ENCODE measurements around the gene AUTS2. TPM values are rescaled to one million over a fixed set of nuclear protein-coding genes. Genes with fewer than 3 reads are reported as not detected.

The AUTS2 gene
- polyA plus RNA-seq, 1 donor from 2014 or later, result 97.3 TPM

DNA sequence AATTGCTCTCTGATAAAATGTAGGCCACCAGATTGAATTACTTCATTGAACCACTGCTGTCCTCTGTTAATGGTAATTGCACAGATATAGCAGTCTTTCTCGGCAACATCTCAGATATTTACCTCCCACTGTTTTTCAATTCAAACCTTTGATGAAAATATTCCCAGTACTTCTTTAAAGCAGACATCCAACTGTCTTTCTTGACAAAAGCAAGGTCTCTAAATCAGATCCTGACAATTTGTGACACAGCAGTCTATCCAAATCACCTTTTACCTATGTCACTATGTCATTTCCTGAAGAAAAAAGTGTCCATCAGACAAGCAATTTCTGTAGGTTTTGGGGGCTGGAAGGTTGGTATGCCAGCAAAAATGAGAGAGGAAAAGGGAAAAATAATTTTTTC, 555.7 kb downstream of the AUTS2 start:
- no peaks in the 10 kb centered on the region for H3K36me3 ChIP-seq (ENCODE audit: insufficient read depth, low read length)
- H3F3A ChIP-seq (ENCODE audit: insufficient read depth, low read length, poor library complexity, severe bottlenecking), result peaks cover 17% of the 10 kb centered on the region
- H3K27ac ChIP-seq (ENCODE audit: low read length), result peak overlapping the region; percentile 75
- H2AFZ ChIP-seq (ENCODE audit: low read depth, low read length), result no peak overlapping the region
- no peaks in the 10 kb centered on the region for H3K27me3 ChIP-seq (ENCODE audit: insufficient read depth, low read depth, low read length)
- H3K4me3 ChIP-seq (ENCODE audit: low read length), result no peak overlapping the region
- H3K9me3 ChIP-seq (ENCODE audit: low read length), result no peaks in the 10 kb centered on the region
- H3K79me2 ChIP-seq (replicated peaks; ENCODE audit: insufficient read depth, low read length), result no peaks in the 10 kb centered on the region
- H3K4me2 ChIP-seq (ENCODE audit: low read length), result peak overlapping the region; percentile 50
- no peaks in the 10 kb centered on the region for H4K20me1 ChIP-seq (ENCODE audit: insufficient read depth)
- H3K9ac ChIP-seq (ENCODE audit: low read length), result no peak overlapping the region
- H3K9me2 ChIP-seq (ENCODE audit: insufficient read depth, low read length), result no peaks in the 10 kb centered on the region
- TF ChIP-seq EZH2 (IDR thresholded peaks at IDR 0.05; ENCODE audit: borderline replicate concordance, insufficient read depth, low read length, poor library complexity, severe bottlenecking) (no peak), RAD21 (conservative IDR thresholded peaks at IDR 0.05) (peak; percentile 13), MXI1 (conservative IDR thresholded peaks at IDR 0.05; ENCODE audit: poor library complexity, severe bottlenecking) (no peak), EP300 (conservative IDR thresholded peaks at IDR 0.05; ENCODE audit: poor library complexity, severe bottlenecking) (peak; percentile 94), TAF1 (IDR thresholded peaks at IDR 0.05; ENCODE audit: low read depth) (peak; percentile 22), POLR2AphosphoS5 (IDR thresholded peaks at IDR 0.05) (peak; percentile 87), SMC3 (conservative IDR thresholded peaks at IDR 0.05; ENCODE audit: poor library complexity) (no peak)
- TF ChIP-seq, protein P1, sequence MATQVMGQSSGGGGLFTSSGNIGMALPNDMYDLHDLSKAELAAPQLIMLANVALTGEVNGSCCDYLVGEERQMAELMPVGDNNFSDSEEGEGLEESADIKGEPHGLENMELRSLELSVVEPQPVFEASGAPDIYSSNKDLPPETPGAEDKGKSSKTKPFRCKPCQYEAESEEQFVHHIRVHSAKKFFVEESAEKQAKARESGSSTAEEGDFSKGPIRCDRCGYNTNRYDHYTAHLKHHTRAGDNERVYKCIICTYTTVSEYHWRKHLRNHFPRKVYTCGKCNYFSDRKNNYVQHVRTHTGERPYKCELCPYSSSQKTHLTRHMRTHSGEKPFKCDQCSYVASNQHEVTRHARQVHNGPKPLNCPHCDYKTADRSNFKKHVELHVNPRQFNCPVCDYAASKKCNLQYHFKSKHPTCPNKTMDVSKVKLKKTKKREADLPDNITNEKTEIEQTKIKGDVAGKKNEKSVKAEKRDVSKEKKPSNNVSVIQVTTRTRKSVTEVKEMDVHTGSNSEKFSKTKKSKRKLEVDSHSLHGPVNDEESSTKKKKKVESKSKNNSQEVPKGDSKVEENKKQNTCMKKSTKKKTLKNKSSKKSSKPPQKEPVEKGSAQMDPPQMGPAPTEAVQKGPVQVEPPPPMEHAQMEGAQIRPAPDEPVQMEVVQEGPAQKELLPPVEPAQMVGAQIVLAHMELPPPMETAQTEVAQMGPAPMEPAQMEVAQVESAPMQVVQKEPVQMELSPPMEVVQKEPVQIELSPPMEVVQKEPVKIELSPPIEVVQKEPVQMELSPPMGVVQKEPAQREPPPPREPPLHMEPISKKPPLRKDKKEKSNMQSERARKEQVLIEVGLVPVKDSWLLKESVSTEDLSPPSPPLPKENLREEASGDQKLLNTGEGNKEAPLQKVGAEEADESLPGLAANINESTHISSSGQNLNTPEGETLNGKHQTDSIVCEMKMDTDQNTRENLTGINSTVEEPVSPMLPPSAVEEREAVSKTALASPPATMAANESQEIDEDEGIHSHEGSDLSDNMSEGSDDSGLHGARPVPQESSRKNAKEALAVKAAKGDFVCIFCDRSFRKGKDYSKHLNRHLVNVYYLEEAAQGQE (IDR thresholded peaks at IDR 0.05; ENCODE audit: borderline replicate concordance), result peak; percentile 73
- TF ChIP-seq, protein P2, sequence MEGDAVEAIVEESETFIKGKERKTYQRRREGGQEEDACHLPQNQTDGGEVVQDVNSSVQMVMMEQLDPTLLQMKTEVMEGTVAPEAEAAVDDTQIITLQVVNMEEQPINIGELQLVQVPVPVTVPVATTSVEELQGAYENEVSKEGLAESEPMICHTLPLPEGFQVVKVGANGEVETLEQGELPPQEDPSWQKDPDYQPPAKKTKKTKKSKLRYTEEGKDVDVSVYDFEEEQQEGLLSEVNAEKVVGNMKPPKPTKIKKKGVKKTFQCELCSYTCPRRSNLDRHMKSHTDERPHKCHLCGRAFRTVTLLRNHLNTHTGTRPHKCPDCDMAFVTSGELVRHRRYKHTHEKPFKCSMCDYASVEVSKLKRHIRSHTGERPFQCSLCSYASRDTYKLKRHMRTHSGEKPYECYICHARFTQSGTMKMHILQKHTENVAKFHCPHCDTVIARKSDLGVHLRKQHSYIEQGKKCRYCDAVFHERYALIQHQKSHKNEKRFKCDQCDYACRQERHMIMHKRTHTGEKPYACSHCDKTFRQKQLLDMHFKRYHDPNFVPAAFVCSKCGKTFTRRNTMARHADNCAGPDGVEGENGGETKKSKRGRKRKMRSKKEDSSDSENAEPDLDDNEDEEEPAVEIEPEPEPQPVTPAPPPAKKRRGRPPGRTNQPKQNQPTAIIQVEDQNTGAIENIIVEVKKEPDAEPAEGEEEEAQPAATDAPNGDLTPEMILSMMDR (IDR thresholded peaks at IDR 0.05; ENCODE audit: poor library complexity, severe bottlenecking), result no peak

DNA sequence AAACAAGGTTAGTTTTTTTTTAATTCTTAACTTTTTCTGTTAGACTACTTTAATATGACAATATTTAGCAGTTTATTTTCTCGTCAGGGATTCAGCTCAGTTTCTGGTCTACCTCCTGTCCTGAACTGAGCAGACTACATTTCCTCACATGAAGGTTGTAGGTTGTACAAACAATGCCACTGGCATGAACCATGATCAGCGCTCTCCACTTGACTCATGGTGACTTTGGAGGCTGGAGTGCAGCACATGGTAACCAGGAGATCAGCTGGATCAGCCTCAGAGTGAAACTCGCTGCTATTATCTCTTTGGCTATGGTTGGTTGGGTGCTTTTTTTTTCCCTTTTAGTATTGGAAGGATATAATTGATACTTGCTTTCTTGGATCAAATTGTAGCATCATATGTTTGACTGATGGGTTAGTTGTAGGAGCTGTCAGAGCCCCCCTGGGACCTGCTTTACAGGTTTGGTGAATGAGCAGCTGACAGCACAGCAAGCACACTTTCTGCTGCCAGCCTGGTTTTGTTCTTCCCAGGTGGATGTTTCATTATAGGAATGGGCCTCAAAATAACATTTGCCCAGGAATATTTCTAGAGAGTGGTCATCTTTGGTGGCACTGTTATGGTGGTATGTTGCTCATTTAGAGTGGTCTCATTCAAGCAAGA, 556.4 kb downstream of the AUTS2 start:
- Histone ChIP-seq H4K20me1 (ENCODE audit: insufficient read depth) (no peaks in the 10 kb centered on the region), H3K4me2 (ENCODE audit: low read length) (peak overlapping the region; percentile 59), H3K9ac (ENCODE audit: low read length) (no peak overlapping the region), H3K9me3 (ENCODE audit: low read length) (no peaks in the 10 kb centered on the region), H3F3A (ENCODE audit: insufficient read depth, low read length, poor library complexity, severe bottlenecking) (peaks cover 17% of the 10 kb centered on the region), H3K27me3 (ENCODE audit: insufficient read depth, low read depth, low read length) (no peaks in the 10 kb centered on the region), H3K27ac (ENCODE audit: low read length) (peak overlapping the region; percentile 75), H3K36me3 (ENCODE audit: insufficient read depth, low read length) (no peaks in the 10 kb centered on the region), H3K4me3 (ENCODE audit: low read length) (peak overlapping the region; percentile 27), H3K9me2 (ENCODE audit: insufficient read depth, low read length) (no peaks in the 10 kb centered on the region), H2AFZ (ENCODE audit: low read depth, low read length) (no peak overlapping the region), H3K79me2 (replicated peaks; ENCODE audit: insufficient read depth, low read length) (no peaks in the 10 kb centered on the region)
- TF ChIP-seq, protein P2 (IDR thresholded peaks at IDR 0.05; ENCODE audit: poor library complexity, severe bottlenecking), result no peak
- no peak for TF ChIP-seq EZH2 (IDR thresholded peaks at IDR 0.05; ENCODE audit: borderline replicate concordance, insufficient read depth, low read length, poor library complexity, severe bottlenecking)
- peak; percentile 20 for TF ChIP-seq MXI1 (conservative IDR thresholded peaks at IDR 0.05; ENCODE audit: poor library complexity, severe bottlenecking)
- no peak for TF ChIP-seq RAD21 (conservative IDR thresholded peaks at IDR 0.05)
- no peak for TF ChIP-seq TAF1 (IDR thresholded peaks at IDR 0.05; ENCODE audit: low read depth)
- peak; percentile 69 for TF ChIP-seq POLR2AphosphoS5 (IDR thresholded peaks at IDR 0.05)
- peak; percentile 84 for TF ChIP-seq EP300 (conservative IDR thresholded peaks at IDR 0.05; ENCODE audit: poor library complexity, severe bottlenecking)
- TF ChIP-seq, protein P1 (IDR thresholded peaks at IDR 0.05; ENCODE audit: borderline replicate concordance), result peak; percentile 53
- peak; percentile 23 for TF ChIP-seq SMC3 (conservative IDR thresholded peaks at IDR 0.05; ENCODE audit: poor library complexity)
